Ishikawa (cell line): ENCODE data around the gene CLSTN2.

Source experiments
- CEBPB ChIP-seq: IDR thresholded peaks from 2 replicates; pipeline ENCODE4 v1.6.1; 2012
- CREB1 ChIP-seq: IDR thresholded peaks from 2 replicates; pipeline ENCODE4 v1.6.1; 2012; ENCODE audit warnings: low read depth

DNA sequence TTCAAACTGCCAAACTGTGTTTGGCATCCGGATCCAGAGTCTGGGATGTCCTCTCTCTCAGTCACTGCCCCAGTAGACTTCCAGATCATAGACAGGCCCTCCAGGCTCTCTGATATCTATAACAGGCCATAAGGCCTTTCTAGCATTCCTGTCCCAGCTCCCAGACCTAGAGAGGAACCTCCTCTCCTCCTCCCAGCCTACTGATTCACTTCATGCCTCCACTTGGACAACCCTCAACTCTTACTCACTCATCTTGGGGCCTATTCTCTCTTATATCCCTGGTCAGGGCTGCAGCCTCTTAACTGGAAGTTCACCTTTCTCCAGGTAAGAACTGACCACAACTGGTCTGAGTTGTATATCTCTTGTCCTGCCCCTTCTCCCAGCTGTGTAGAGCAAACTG is 489.2 kb downstream of the CLSTN2 start:
- TF ChIP-seq CEBPB (no peak), CREB1 (no peak)
